SK-N-MC (cell line): Measurements from ENCODE around the gene ZFP92.

Experiments used
- EZH2 ChIP-seq: fragments of 200-600 bp; sonication (generic); IDR thresholded peaks from one replicate; pipeline ENCODE4 v1.6.1; 2017; ENCODE audit warnings: antibody characterized with exemption
- POLR2AphosphoS5 ChIP-seq: IDR thresholded peaks from 2 replicates; pipeline ENCODE4 v1.6.1; 2012; ENCODE audit warnings: mild to moderate bottlenecking, low read depth, low read length, borderline replicate concordance

DNA sequence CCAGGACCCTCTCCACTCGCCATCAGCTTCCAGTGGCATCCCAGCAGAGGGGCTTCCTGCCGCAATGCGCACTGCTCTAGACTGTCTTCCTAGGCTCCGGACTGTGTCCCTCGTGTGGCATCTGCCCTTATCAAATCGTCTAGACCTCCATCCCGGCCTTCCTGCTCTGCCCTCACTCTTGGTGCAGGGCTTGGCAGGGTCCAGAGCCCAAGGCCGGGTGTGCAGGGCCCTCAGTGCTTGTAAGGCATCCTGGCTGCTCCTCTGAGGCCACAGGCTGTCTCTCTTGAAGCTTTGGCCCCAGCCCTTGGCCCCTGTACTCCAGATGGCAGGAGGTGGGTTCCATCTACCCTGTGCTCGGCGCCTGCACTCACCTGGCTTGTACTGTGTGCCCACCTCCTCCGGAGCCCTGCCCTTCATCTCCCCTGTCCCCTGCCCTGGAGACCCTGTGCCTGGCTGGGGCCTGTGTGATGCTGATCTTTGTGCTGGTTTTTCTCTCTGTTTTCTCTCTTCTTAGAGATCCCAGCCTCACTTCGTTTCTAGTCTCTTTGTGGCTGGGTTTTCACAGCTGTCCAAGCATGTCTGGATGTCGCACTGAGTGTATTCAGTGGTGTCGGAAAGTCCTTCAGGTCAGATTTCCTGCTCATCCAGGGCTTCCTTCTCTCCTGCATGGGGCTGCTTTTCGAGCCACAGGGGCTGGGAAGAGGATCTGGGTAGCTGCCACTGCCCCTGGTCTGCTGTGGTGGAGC is 38.3 kb downstream of the ZFP92 start:
- TF ChIP-seq EZH2 = no peak
- no peak for TF ChIP-seq POLR2AphosphoS5
